KOPT-K1 (cell line): ENCODE data around the gene SEPTIN1.
A peak's percentile ranks its signal among the peaks of the same experiment; 100 is the strongest.

Experiments used
- H3K27ac ChIP-seq: fragments of 200-600 bp; sonication (generic); 2 replicates; pipeline ENCODE4 v1.5.1; 2016; ENCODE audit warnings: antibody characterized with exemption, mild to moderate bottlenecking, low read depth, low read length; ENCODE audit not compliant: poor library complexity, severe bottlenecking
- H3K36me3 ChIP-seq: fragments of 200-600 bp; sonication (generic); 2 replicates; pipeline ENCODE4 v1.5.1; 2017; ENCODE audit warnings: antibody characterized with exemption, mild to moderate bottlenecking, low read length, moderate library complexity; ENCODE audit not compliant: insufficient read depth
- H3K9me3 ChIP-seq: fragments of 200-600 bp; sonication (generic); 2 replicates; pipeline ENCODE4 v1.5.1; 2017; ENCODE audit warnings: antibody characterized with exemption, low read length, mild to moderate bottlenecking; ENCODE audit not compliant: insufficient read depth, poor library complexity, severe bottlenecking

The SEPTIN1 gene

DNA sequence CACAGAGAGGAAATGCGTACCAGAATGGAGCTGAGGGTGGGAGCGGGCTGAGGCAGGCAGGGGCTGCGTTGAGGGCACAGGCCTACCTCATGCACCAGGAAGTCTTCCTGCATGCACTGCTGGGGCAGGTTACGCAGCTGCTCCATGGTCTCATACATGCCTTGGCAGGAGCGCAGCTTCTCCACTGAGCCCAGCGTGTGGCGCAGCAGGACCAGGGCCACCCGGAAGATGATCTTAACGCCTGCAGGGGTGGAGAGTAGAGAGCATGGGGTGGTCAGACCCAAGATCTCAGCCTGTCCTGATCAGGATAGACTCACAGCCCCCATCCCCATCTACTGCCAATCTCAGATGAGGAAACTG is 23.8 kb downstream of the SEPTIN1 start:
- H3K27ac ChIP-seq = no peak overlapping the region
- peaks cover 73% of the 10 kb centered on the region for H3K36me3 ChIP-seq

DNA sequence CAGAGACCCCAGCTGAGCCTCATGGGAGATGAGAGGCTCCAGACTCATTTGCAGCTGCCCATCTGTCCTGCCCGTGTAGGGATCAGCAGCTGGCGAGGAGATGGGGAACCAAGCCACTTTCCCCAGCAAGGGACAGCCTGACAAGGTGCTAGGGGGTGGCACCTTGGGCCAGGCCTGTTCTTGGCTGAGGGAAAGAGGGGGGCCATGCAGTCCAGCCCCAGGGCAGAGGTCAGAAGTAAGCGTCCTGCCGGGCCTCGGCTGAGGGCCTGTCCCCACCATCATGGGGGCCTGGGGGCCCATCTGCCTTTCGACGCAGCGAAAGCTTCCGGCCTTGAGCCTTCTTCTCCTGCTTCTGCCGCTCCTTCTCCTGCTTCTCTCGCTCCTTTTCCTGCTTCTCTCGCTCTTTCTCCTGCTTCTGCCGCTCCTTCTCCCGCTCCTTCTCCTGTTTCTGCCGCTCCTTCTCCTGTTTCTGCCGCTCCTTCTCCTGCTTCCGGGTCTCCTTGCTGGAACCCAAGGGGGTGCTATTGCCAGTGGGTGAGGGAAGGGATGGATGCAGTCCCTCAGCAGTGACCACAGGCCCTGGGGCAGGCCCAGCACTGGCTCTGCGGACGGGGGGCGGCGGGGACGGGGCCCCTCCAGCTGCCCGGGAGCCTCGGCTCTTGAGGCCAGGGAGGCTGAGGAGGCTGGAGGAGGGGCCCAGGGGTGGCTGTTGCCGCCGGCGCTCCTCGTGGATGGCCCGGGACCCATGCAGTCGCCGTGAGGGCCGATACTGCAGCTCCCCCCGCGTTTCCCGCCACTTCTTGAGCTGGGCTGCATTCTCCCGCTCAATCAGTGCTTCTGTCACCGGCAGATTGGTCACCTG is 24.4 kb downstream of the SEPTIN1 start:
- no peak overlapping the region for H3K27ac ChIP-seq
- peaks cover 73% of the 10 kb centered on the region for H3K36me3 ChIP-seq
- H3K9me3 ChIP-seq = no peaks in the 10 kb centered on the region

More for the DNA sequence above, 23.8 kb downstream of the SEPTIN1 start:
- no peaks in the 10 kb centered on the region for H3K9me3 ChIP-seq

- Histone ChIP-seq H3K27ac (no peak overlapping the region), H3K36me3 (peaks cover 73% of the 10 kb centered on the region), H3K9me3 (no peaks in the 10 kb centered on the region)
Observed at GRCh38 chr16:30357085-30357714, 25.2 kb downstream of the SEPTIN1 start.

GRCh38 chr16:30356401-30357084 is 25.8 kb downstream of the SEPTIN1 start:
- H3K27ac ChIP-seq = peak overlapping the region; percentile 74
- peaks cover 77% of the 10 kb centered on the region for H3K36me3 ChIP-seq
- no peaks in the 10 kb centered on the region for H3K9me3 ChIP-seq

- Histone ChIP-seq H3K36me3 (peaks cover 77% of the 10 kb centered on the region), H3K9me3 (no peaks in the 10 kb centered on the region), H3K27ac (peak overlapping the region; percentile 74)
Observed at GRCh38 chr16:30355954-30356308, 26.4 kb downstream of the SEPTIN1 start.

- no peaks in the 10 kb centered on the region for H3K9me3 ChIP-seq
- peak within 1 kb of the TSS; percentile 74 for H3K27ac ChIP-seq
- peaks cover 77% of the 10 kb centered on the region for H3K36me3 ChIP-seq
Observed at GRCh38 chr16:30355144-30355953, 27.0 kb downstream of the SEPTIN1 start, which contains the start of gene CD2BP2. Gene CD2BP2, minus strand, starts transcription at chr16:30355308. Its CDS starts 627 bp downstream, at chr16:30354681.

GRCh38 chr16:30354423-30355143 is 27.8 kb downstream of the SEPTIN1 start:
- H3K9me3 ChIP-seq = no peaks in the 10 kb centered on the region
- peaks cover 77% of the 10 kb centered on the region for H3K36me3 ChIP-seq
- H3K27ac ChIP-seq = peak overlapping the region; percentile 74

DNA sequence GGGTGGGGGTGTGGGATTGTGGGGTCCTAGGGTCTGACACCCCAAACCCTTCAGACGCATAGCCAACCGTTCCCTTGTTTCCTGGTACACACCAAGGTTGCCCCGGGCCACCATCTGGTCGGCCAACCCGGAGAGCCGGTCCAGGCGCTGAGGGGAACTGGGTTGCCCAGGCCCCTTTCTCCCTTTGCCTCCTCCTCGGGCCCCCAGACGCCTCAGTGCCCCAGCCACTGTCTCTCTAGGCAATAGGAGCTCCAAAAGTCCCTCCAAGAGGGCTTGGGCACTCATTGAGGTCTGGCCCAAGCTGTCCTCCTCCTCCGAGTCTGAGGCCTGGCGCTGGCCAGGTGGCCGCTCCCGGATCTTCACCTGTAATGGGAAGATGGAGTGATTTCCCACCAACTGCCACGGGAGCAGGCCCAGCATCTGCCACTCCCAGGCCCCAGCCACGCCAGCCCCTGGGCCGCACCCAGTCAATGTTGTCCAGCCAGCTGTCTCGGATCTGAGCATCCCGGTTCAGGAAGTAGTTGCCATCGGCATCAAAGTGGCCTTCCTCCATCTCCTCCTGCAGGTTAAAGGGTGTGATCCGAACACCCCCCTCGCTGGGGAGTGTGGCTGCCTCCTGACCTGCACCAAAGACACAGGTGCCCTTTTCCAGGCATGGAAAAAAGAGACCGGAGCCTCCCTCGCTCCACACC is 28.8 kb downstream of the SEPTIN1 start:
- no peaks in the 10 kb centered on the region for H3K9me3 ChIP-seq
- H3K36me3 ChIP-seq = peaks cover 74% of the 10 kb centered on the region
- peak overlapping the region; percentile 74 for H3K27ac ChIP-seq

DNA sequence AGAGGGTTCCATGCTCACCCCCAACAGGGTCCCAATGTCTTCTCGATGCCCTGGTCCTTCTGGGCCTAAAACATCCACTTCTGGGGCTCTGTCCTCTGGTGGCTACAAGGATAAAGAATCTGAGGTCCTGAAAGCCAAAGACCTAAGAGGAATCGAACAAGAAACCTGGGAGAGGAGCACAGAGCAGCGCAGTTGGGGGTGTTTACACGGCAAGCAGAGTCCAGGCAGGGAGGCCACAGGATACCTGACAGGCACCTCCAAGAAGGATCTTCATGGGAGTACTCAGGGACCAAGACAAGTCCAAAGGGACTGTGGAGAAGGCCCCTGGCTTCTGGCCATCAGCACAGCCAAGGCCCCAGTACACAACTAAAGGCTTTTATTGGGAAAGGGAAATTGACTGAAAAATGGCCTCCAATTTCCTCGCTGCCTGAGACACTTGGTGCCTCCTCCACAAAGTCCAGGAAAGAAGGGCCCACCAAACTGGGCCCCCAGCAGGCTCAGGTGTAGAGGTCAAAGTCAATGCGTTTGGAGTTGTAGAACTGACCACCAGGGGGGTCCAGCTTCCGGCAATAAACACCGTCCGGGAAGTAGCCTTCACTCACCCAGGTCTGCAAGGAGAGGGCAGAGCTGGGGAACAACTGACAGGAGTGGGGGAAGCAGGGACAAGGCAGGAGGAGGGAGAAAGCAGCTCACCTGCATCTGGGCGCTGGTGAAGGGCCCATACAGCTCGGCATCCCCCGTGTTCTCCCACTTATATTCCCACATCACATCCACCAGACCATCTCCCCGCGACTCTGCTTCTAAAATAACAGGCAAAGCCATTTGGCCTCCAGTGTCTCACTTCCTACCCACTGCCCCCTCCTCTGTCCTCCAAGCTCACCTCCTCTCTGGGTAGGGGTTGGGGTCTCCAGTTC is 29.6 kb downstream of the SEPTIN1 start:
- Histone ChIP-seq H3K36me3 (peaks cover 66% of the 10 kb centered on the region), H3K27ac (no peak overlapping the region), H3K9me3 (no peaks in the 10 kb centered on the region)

DNA sequence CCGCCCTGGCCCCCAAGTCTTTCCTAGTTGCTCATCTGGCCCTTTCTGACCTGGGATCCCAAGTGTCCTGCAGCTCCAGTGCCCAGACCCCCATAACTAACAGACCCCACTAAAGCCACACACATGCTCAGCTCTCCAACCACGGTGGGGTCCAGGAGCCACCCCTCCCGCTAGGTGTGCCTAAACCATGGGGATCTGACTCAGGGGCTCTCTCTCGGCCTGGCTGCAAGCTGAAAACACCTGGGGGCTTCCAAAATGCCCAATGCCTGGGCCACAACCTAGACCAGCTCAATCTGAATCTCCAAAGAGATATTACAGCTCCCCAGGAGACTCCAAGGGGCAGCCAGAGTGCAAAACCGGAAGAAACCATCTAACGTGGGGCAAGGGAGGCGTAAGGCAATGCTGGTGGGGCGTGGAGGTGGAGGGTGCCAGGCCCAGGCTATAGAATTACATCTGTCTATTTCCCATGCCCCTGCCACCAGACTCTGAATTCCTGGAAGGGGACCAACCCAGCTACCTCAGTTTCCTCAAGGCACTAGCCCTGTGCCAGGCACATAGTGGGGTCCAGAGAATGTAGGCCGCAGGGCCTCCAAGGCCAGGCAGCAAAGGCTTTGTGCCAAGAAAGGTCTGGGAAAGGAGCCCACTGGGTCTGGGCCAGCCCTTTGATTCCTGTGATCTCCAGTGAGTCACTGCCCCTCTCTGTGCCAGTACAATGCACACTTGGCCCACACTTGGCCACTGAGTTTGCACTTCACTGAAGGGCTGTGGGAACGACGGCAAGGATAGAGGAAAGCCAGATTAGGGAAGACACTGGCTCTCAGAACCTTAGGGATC is 30.6 kb downstream of the SEPTIN1 start:
- no peaks in the 10 kb centered on the region for H3K9me3 ChIP-seq
- H3K27ac ChIP-seq = no peak overlapping the region
- peaks cover 56% of the 10 kb centered on the region for H3K36me3 ChIP-seq

DNA sequence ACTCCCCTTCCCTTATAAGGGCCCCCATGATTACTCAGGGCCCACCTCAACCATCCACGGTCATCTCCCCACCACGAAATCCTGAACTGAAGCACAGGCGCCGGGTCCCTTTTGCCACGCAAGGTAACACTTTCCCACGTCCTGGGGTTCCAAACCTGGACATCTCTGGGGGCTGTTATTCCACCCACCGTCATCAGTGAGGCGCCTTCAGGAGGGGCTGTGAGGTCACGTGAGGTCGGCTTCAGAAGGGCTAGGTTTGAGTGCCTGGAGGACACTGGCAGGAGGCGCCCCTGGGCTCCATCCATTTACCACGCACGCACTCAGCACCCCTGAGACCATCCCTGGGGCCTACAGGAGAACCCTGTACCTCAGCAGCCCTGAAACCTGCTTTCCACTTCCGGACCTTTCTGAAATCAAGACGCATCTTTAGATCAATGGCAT is 31.3 kb downstream of the SEPTIN1 start:
- Histone ChIP-seq H3K27ac (no peak overlapping the region), H3K9me3 (no peaks in the 10 kb centered on the region), H3K36me3 (peaks cover 52% of the 10 kb centered on the region)

DNA sequence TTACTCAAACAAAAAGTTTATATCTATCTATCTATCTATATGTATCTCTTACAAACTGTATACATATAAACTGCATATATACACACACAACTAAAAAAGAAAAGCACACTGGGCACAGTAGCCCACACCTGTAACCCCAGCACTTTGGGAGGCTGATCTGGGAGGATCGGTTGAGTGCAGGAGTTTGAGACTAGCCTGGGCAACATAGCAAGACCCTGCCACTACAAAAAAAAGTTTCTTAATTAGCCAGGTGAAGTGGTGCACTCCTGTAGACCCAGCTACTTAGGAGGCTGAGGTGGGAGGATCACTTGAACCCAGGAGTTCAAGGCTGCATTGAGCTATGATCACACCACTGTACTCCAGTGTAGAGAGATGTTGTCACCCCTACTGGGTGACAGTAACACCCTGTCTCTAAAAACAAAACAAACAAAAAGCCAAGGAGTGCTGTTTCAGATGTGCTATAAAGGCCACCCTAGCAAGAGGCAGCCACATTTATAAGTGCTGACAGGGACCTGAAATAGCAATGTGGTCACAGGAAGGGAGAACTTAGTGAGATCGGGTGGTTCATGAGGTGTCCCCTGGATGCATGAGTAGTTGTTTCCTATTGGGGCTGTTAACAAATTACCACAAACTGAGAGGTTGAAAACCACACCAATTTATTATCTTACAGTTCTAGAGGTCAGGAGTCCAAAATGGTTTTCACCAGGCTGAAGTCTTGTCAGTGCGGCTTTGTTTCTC is 32.1 kb downstream of the SEPTIN1 start:
- H3K36me3 ChIP-seq = peaks cover 52% of the 10 kb centered on the region
- no peaks in the 10 kb centered on the region for H3K9me3 ChIP-seq
- no peak overlapping the region for H3K27ac ChIP-seq
